ENCODE results near the gene ARL15. TPM values are rescaled to one million over a fixed set of nuclear protein-coding genes. Genes with fewer than 3 reads are reported as not detected.
A peak's percentile ranks its signal among the peaks of the same experiment; 100 is the strongest.

ARL15 gene
- total RNA-seq, 6 experiments from 2014 or later, result 9.8 to 16.0 (median 13.4) TPM

DNA sequence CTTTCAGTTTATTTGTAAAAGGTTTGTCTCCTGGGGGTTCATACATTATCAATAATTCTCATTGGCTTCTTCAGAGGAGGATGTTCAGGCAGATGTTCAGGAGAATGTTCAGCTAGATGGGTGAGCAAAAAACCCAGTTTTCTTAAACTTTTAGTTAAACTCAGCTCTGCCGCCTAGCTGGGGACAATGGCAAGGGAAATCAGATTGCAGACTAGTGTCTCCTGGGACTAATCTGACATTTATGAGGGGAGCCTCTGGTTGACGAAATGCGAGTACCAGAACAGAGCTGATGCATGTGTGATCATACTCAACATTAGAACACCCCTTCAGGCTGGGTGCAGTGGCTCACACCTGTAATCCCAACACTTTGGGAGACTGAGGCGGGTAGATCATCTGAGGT lies 314.4 kb downstream of the ARL15 start:
- Mint-ChIP-seq H3K9me3 (no peaks in the 10 kb centered on the region), H3K4me3 (no peak overlapping the region), H3K27me3 (ENCODE audit: insufficient read depth) (no peaks in the 10 kb centered on the region), H3K36me3 (ENCODE audit: low read depth) (no peaks in the 10 kb centered on the region), H3K4me1 (ENCODE audit: low read depth) (peaks cover 15% of the 10 kb centered on the region), H3K27ac (no peak overlapping the region)
- no peak for DNase-seq
- TF ChIP-seq, protein P1, sequence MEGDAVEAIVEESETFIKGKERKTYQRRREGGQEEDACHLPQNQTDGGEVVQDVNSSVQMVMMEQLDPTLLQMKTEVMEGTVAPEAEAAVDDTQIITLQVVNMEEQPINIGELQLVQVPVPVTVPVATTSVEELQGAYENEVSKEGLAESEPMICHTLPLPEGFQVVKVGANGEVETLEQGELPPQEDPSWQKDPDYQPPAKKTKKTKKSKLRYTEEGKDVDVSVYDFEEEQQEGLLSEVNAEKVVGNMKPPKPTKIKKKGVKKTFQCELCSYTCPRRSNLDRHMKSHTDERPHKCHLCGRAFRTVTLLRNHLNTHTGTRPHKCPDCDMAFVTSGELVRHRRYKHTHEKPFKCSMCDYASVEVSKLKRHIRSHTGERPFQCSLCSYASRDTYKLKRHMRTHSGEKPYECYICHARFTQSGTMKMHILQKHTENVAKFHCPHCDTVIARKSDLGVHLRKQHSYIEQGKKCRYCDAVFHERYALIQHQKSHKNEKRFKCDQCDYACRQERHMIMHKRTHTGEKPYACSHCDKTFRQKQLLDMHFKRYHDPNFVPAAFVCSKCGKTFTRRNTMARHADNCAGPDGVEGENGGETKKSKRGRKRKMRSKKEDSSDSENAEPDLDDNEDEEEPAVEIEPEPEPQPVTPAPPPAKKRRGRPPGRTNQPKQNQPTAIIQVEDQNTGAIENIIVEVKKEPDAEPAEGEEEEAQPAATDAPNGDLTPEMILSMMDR (IDR thresholded peaks at IDR 0.05), result no peak

DNA sequence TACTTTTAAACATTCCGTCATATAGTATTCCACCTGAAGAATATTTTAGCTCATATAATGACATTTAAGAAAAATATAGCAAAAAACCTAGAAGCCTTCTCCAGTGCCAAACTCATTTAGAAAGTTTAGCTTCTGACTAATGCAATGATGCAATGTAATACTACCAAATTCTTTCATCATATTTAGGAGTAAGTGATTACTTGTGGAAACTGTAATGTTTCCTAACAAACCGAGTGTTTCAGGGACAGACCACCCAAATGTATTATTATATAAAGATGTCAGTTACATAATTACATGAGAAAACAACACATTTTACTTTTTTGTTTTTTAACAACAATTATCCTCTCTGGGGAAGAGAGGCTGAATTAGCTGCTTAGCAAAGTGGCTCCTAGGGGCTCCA lies 316.2 kb downstream of the ARL15 start:
- H3K9me3 Mint-ChIP-seq, result no peaks in the 10 kb centered on the region
- peak; percentile 39 for DNase-seq
- no peaks in the 10 kb centered on the region for H3K36me3 Mint-ChIP-seq (ENCODE audit: low read depth)
- no peaks in the 10 kb centered on the region for H3K27me3 Mint-ChIP-seq (ENCODE audit: insufficient read depth)
- TF ChIP-seq, protein P1 (IDR thresholded peaks at IDR 0.05), result no peak
- no peak overlapping the region for H3K4me3 Mint-ChIP-seq
- H3K27ac Mint-ChIP-seq, result peak overlapping the region; percentile 20; the same call in 1 of the 2 replicates
- peaks cover 15% of the 10 kb centered on the region for H3K4me1 Mint-ChIP-seq (ENCODE audit: low read depth)

DNA sequence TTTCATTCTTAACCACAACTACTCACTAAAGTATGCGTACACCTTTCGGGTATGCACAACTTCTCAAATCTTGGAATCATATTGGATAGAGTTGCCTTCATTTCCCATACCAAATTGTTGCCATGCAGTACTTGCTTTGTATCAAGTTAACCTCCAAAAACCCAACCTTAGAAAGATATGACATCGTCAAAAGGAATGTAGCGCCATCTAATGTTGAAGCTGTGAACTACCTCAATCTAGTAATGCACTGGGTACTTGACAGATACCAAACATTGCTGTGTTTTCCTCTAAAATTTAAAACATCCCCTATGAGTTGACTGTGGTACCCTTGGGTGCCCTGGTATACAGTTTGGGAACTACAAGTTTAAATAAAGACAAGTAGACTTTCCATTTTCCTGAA lies 318.4 kb downstream of the ARL15 start:
- H3K27me3 Mint-ChIP-seq (ENCODE audit: insufficient read depth), result no peaks in the 10 kb centered on the region
- no peaks in the 10 kb centered on the region for H3K9me3 Mint-ChIP-seq
- peak; percentile 23 for DNase-seq
- H3K36me3 Mint-ChIP-seq (ENCODE audit: low read depth), result no peaks in the 10 kb centered on the region
- H3K4me1 Mint-ChIP-seq (ENCODE audit: low read depth), result peaks cover 20% of the 10 kb centered on the region
- H3K4me3 Mint-ChIP-seq, result no peak overlapping the region
- TF ChIP-seq, protein P1 (IDR thresholded peaks at IDR 0.05), result peak; percentile 77
- no peak overlapping the region for H3K27ac Mint-ChIP-seq

DNA sequence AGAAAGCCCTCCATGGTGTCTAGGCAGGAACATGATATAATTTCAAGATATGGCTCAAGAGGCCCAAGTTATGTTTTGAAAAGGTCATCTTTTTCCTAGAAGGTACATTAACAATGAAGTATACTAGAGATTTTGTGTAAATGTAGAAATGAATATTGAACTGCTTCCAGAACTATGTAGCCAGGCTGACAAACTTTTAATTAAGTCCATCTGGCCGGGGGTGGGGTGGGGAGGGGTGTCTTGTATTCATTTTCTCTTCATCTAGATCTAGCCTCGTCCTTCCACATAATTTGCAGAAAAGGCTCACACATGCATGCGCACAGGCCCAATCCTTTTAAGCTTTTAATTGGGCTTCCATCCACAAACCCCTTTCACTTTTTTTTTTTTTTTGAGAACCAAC lies 323.3 kb downstream of the ARL15 start:
- DNase-seq, result no peak
- Mint-ChIP-seq H3K9me3 (no peaks in the 10 kb centered on the region; the same call in 1 of the 2 replicates), H3K4me1 (ENCODE audit: low read depth) (peaks cover 41% of the 10 kb centered on the region), H3K4me3 (no peak overlapping the region), H3K27me3 (ENCODE audit: insufficient read depth) (peaks cover 2% of the 10 kb centered on the region), H3K36me3 (ENCODE audit: low read depth) (peaks cover 5% of the 10 kb centered on the region), H3K27ac (no peak overlapping the region)
- TF ChIP-seq, protein P1 (IDR thresholded peaks at IDR 0.05), result no peak

GRCh38 chr5:53985796-53986195 lies 324.6 kb downstream of the ARL15 start:
- Mint-ChIP-seq H3K9me3 (no peaks in the 10 kb centered on the region; the same call in 1 of the 2 replicates), H3K27me3 (ENCODE audit: insufficient read depth) (peaks cover 2% of the 10 kb centered on the region), H3K4me3 (no peak overlapping the region), H3K27ac (no peak overlapping the region), H3K4me1 (ENCODE audit: low read depth) (peaks cover 41% of the 10 kb centered on the region), H3K36me3 (ENCODE audit: low read depth) (peaks cover 5% of the 10 kb centered on the region)
- no peak for DNase-seq
- TF ChIP-seq, protein P1 (IDR thresholded peaks at IDR 0.05), result no peak

DNA sequence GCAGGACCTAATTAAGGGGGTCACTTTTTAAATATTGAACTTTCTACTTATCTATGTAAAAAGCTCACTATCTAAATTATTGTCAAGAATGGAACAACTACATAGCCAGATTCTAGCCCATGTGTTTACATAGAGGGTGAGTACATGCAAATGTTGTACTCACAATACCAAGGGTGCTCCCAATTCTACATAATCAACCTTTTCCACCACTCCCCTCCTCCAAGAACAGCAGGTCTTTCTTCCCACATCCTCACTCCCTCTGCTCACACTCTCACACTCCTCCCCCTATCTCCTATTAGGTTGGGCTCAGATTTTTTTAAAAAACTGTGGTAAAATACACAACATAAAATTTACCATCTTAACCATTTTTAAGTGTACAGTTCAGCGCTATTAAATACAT lies 325.4 kb downstream of the ARL15 start:
- Mint-ChIP-seq H3K27me3 (ENCODE audit: insufficient read depth) (peaks cover 2% of the 10 kb centered on the region), H3K4me3 (no peak overlapping the region), H3K4me1 (ENCODE audit: low read depth) (peaks cover 41% of the 10 kb centered on the region), H3K9me3 (no peaks in the 10 kb centered on the region; the same call in none of the 2 replicates), H3K36me3 (ENCODE audit: low read depth) (peaks cover 10% of the 10 kb centered on the region), H3K27ac (no peak overlapping the region)
- no peak for DNase-seq
- TF ChIP-seq, protein P1 (IDR thresholded peaks at IDR 0.05), result no peak

All from HFFc6 (cell line).